ENCODE data around the gene PLAAT2. TPM values are rescaled to one million over a fixed set of nuclear protein-coding genes. Genes with fewer than 3 reads are reported as not detected.

Gene PLAAT2
- polyA plus RNA-seq, 1 of the 3 experiments (the other 2 are of a cell fraction), result 0.53 TPM

DNA sequence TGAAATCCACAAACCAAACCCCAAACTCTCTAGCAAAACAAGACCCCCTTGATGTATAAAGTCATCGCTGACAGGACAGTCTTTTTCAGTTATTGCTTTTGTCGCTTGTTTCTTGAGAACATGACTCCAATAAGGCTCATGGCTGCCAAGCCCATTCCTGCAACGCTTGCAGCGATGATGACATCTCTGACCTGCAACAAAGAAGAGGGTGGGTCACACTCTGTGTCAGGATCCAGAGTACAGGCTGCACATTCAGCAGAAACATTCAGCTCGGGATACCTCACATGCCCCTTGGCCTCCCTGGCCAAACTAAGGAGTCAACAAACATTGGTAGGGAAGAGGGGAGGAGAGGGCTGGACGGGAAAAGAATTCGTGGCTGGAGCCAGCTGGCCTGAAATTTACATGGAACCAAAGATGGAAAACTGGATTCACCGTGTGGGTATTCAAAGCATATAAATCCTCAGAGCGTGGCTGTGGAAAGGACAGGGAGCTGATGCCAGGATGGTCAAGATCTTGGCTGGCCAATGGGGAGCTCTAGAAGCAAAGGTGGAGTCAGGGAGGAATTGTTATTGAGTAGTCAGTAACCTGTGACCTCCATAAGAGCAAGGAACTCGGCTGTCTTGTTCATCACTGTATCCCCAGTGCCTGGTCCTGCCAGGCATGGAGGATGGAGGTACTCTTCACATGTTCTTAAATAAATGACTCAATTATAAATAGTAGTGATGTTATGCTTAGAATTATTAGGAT is 11.8 kb upstream of the PLAAT2 start:
- POLR2A ChIA-PET, result no interaction called here
- Histone ChIP-seq H3K27ac (ENCODE audit: low read depth in 2 of 2, low read length in 1 of 2) (no peak overlapping the region), H4K20me1 (ENCODE audit: insufficient read depth) (no peaks in the 10 kb centered on the region), H3K9me3 (no peaks in the 10 kb centered on the region), H3K9ac (no peak overlapping the region), H3K9me2 (no peaks in the 10 kb centered on the region), H3F3A (replicated peaks; ENCODE audit: insufficient read depth) (no peaks in the 10 kb centered on the region), H3K36me3 (replicated peaks in 1 of 2; ENCODE audit: control insufficient read depth in 1 of 2, insufficient read depth in 2 of 2, low read length in 1 of 2) (peaks cover 0 to 2% of the 10 kb centered on the region in 2 experiments), H3K27me3 (ENCODE audit: insufficient read depth) (no peaks in the 10 kb centered on the region), H3K4me1 (ENCODE audit: control insufficient read depth in 1 of 2, insufficient read depth in 2 of 2, low read depth in 1 of 2, low read length in 1 of 2) (no peaks in the 10 kb centered on the region), H2AFZ (ENCODE audit: low read depth) (no peak overlapping the region), H3K79me2 (ENCODE audit: insufficient read depth) (no peaks in the 10 kb centered on the region), H3K4me2 (no peak overlapping the region), H3K4me3 (ENCODE audit: low read depth in 2 of 2, low read length in 1 of 2) (no peak overlapping the region)
- WGBS (ENCODE audit: low lambda C conversion rate), result 85% methylated on average over 10 of the region's 10 CpGs
- TF ChIP-seq, protein P1, sequence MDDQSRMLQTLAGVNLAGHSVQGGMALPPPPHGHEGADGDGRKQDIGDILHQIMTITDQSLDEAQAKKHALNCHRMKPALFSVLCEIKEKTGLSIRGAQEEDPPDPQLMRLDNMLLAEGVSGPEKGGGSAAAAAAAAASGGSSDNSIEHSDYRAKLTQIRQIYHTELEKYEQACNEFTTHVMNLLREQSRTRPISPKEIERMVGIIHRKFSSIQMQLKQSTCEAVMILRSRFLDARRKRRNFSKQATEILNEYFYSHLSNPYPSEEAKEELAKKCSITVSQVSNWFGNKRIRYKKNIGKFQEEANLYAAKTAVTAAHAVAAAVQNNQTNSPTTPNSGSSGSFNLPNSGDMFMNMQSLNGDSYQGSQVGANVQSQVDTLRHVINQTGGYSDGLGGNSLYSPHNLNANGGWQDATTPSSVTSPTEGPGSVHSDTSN (IDR thresholded peaks at IDR 0.05), result no peak
- no peak for DNase-seq
- CTCF ChIA-PET, result interaction anchor here (0.7 kb wide), 1 partner anchor 18 kb away, joined by 3 read pairs; no protein-coding TSS in a partner anchor

DNA sequence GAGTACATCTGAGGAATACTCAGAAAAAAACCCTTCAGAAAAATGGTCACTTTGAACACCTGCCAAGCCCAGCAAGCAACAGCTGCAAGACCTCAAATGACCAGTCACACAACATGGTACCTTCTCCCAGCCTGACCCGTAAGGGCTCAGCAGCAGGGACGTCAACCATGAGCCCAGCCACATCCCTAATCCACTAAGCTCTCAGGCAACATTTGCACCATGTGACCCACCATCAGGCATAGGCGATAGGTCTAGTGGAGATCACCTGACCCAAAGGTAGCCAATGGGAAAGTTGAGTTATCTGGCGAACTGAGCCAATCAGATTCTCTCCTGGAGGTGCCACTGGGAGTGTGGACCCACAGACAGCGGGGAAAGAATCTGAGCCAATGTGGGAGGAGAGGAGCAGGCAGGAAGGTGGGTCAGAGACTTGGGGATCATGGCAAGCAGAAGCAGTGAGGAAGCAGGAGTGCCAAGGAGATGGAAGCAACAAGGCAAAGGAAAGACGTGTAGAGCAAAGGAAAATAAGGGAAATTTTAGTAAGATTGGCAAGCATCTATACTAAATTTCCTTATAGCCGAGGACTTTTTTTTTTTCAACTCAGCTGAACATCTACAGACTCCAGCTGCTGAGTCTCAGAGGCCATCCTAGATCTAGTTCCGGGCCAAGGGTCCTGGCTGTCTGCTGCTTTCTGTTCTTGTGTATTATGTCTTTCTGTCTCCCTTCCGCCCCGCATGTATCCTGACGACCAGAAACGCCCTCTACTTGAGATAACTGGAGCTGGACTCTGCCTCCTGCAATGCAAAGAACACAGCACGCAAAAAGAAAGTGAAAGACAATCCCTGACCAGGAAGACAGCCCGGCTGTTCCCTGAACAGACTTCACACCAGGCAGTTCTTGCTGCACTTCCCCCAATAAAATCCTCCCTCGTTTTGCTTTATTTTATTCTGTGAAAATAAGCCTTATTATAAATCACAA is 11.0 kb upstream of the PLAAT2 start:
- 89% methylated on average over 12 of the region's 15 CpGs for WGBS (ENCODE audit: low lambda C conversion rate)
- Histone ChIP-seq H3K9ac (no peak overlapping the region), H3K4me2 (no peak overlapping the region), H2AFZ (ENCODE audit: low read depth) (no peak overlapping the region), H3F3A (replicated peaks; ENCODE audit: insufficient read depth) (no peaks in the 10 kb centered on the region), H3K4me1 (ENCODE audit: control insufficient read depth in 1 of 2, insufficient read depth in 2 of 2, low read depth in 1 of 2, low read length in 1 of 2) (no peaks in the 10 kb centered on the region), H3K27me3 (ENCODE audit: insufficient read depth) (no peaks in the 10 kb centered on the region), H3K9me2 (no peaks in the 10 kb centered on the region), H4K20me1 (ENCODE audit: insufficient read depth) (no peaks in the 10 kb centered on the region), H3K9me3 (no peaks in the 10 kb centered on the region), H3K4me3 (ENCODE audit: low read depth in 2 of 2, low read length in 1 of 2) (no peak overlapping the region), H3K36me3 (replicated peaks in 1 of 2; ENCODE audit: control insufficient read depth in 1 of 2, insufficient read depth in 2 of 2, low read length in 1 of 2) (no peaks in the 10 kb centered on the region), H3K79me2 (ENCODE audit: insufficient read depth) (no peaks in the 10 kb centered on the region), H3K27ac (ENCODE audit: low read depth in 2 of 2, low read length in 1 of 2) (no peak overlapping the region)
- DNase-seq, result no peak
- ChIA-PET POLR2A (no interaction called here), CTCF (no interaction called here)
- TF ChIP-seq, protein P2, sequence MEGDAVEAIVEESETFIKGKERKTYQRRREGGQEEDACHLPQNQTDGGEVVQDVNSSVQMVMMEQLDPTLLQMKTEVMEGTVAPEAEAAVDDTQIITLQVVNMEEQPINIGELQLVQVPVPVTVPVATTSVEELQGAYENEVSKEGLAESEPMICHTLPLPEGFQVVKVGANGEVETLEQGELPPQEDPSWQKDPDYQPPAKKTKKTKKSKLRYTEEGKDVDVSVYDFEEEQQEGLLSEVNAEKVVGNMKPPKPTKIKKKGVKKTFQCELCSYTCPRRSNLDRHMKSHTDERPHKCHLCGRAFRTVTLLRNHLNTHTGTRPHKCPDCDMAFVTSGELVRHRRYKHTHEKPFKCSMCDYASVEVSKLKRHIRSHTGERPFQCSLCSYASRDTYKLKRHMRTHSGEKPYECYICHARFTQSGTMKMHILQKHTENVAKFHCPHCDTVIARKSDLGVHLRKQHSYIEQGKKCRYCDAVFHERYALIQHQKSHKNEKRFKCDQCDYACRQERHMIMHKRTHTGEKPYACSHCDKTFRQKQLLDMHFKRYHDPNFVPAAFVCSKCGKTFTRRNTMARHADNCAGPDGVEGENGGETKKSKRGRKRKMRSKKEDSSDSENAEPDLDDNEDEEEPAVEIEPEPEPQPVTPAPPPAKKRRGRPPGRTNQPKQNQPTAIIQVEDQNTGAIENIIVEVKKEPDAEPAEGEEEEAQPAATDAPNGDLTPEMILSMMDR (IDR thresholded peaks at IDR 0.05), result no peak
- TF ChIP-seq, protein P1 (IDR thresholded peaks at IDR 0.05), result no peak
- no peak for TF ChIP-seq NFIC (IDR thresholded peaks at IDR 0.05; ENCODE audit: borderline replicate concordance)
- TF ChIP-seq, protein P3, sequence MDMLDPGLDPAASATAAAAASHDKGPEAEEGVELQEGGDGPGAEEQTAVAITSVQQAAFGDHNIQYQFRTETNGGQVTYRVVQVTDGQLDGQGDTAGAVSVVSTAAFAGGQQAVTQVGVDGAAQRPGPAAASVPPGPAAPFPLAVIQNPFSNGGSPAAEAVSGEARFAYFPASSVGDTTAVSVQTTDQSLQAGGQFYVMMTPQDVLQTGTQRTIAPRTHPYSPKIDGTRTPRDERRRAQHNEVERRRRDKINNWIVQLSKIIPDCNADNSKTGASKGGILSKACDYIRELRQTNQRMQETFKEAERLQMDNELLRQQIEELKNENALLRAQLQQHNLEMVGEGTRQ (IDR thresholded peaks at IDR 0.05; ENCODE audit: borderline replicate concordance, low read depth, low read length), result no peak
- no peak for TF ChIP-seq YY1 (IDR thresholded peaks at IDR 0.05; ENCODE audit: low read depth)
- TF ChIP-seq RCOR1 (IDR thresholded peaks at IDR 0.05; ENCODE audit: low read length), result no peak
- TF ChIP-seq GABPA (IDR thresholded peaks at IDR 0.05; ENCODE audit: low read depth), result no peak
- no peak for TF ChIP-seq SIN3A (IDR thresholded peaks at IDR 0.05; ENCODE audit: borderline replicate concordance, low read depth, low read length)
- no peak for TF ChIP-seq POLR2AphosphoS5 (IDR thresholded peaks at IDR 0.05; ENCODE audit: low read depth, low read length)
- TF ChIP-seq FOXM1 (IDR thresholded peaks at IDR 0.05; ENCODE audit: low read depth), result no peak
- TF ChIP-seq TCF12 (IDR thresholded peaks at IDR 0.05), result no peak
